DMS79 (cell line): ENCODE data around the gene NRBP1.

Experiments used
- DNase-seq: peaks from one replicate; lab custom pipeline; 2025; lab: John Stamatoyannopoulos, UW

Gene NRBP1

DNA sequence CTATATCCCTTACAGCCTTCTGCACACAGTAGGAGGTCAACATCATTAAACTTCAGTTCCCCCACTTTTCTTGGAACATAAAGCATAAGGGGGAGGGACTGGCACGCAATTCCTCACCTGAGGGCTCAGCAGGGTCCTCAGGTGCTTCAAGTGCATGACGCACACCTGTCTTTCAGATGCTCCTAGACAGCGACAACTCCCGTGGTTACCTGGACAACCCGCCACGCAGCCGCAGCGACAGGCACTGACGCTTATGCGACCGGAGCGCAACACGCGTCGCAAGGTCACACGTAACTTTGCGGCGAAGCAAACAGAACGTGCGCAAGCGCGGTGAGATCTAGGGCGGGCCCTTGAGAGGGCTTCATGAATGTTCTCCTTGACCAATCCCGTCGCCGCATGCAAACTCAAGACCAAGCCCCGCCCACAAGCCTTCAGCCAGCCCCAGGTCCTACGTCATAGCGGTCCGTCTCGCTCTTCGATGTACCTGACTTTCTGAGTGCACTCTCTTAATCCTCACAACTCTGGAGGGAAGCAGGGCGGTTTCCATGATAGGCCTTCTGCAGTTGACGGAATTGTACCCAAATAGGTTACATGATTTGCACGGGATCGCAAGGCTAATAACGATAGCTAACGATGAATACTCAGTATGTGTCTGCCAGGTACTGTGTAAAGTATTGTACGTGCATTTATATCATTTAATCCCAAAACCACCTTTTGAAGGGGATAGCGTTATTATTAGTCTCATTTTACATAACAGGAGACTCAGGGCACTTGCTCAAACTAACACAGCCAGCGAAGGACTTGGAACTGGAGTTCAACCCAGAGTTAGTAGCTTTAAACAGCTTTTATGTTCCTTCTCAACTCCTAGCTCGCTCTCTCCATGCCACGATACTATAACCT lies 61.3 kb downstream of the NRBP1 start, which contains the start of gene IFT172:
Gene IFT172, minus strand, starts transcription at position 246 of the 900 bp plus-strand sequence. Its CDS starts 90 bp downstream, at position 156.
- peak; percentile 100 for DNase-seq
